IPS-20b (cell line): ENCODE results near the gene RAP1B.
"Not testable (repeated sequence)": the region's sequence is repeated elsewhere in the genome, so short reads cannot be mapped to it uniquely, and the experiment has no call there.

Experiments
- H3K27ac ChIP-seq: one replicate; pipeline ENCODE4 v1.5.1; 2013; ENCODE audit warnings: low read length
- H3K27me3 ChIP-seq: 2 replicates; pipeline ENCODE4 v1.6.1; 2013; ENCODE audit warnings: mild to moderate bottlenecking, low read length, inconsistent platforms; ENCODE audit not compliant: insufficient read depth
- H3K36me3 ChIP-seq: 2 replicates; pipeline ENCODE4 v1.6.1; 2013; ENCODE audit warnings: low read depth, mild to moderate bottlenecking, inconsistent platforms, low read length, moderate library complexity; ENCODE audit not compliant: insufficient read depth
- H3K4me1 ChIP-seq: 2 replicates; pipeline ENCODE4 v1.6.1; 2013; ENCODE audit warnings: mild to moderate bottlenecking, control low read depth, inconsistent platforms, low read length, moderate library complexity; ENCODE audit not compliant: insufficient read depth
- H3K4me3 ChIP-seq: 2 replicates; pipeline ENCODE4 v1.5.1; 2013; ENCODE audit warnings: mild to moderate bottlenecking, low read length, inconsistent platforms
- H3K9ac ChIP-seq: 2 replicates; pipeline ENCODE4 v1.6.1; 2013; ENCODE audit warnings: low read depth, mild to moderate bottlenecking, inconsistent platforms, low read length, moderate library complexity
- H3K9me3 ChIP-seq: 2 replicates; pipeline ENCODE4 v1.6.1; 2013; ENCODE audit warnings: mild to moderate bottlenecking, low read depth, low read length, inconsistent platforms; ENCODE audit not compliant: insufficient read depth

The RAP1B gene

DNA sequence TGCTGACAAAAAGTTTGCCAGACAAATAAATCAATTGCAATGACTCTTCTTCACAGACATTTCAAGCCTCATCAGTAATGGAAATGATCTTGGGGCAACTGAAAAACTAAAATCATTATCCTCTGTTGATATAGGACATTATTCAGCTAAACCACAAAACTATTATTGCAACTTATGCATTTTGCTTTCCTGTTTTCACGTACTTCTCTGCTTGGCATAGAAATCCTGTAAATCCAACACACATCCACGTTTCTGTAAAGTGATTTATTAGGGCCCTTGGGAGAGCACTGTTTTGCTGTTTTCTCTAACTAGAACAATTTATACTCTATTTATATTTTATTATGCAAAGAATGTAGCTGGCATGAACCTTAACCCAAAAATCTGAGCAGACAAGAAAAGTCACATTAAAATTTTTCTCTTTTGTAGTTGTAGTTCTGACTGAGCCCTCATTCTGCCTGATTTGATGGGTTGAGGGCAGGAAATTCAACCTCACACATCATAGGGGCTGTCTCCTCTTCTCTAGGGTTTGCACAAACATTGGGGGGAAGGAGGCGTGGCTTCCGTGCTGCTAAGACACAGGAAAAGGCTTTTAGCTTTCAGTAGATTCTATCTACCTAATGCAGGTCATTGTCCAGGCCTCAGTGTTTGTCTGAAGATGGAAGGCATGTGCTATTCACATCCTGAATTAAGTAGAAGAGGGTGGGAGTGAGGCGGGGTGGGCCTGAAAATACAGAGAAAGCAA is 64.6 kb downstream of the RAP1B start:
- Histone ChIP-seq H3K27me3 (no peaks in the 10 kb centered on the region), H3K9me3 (no peaks in the 10 kb centered on the region), H3K27ac (no peak overlapping the region), H3K36me3 (no peaks in the 10 kb centered on the region), H3K9ac (no peak overlapping the region), H3K4me1 (no peaks in the 10 kb centered on the region; the same call in 1 of the 2 replicates), H3K4me3 (no peak overlapping the region)

DNA sequence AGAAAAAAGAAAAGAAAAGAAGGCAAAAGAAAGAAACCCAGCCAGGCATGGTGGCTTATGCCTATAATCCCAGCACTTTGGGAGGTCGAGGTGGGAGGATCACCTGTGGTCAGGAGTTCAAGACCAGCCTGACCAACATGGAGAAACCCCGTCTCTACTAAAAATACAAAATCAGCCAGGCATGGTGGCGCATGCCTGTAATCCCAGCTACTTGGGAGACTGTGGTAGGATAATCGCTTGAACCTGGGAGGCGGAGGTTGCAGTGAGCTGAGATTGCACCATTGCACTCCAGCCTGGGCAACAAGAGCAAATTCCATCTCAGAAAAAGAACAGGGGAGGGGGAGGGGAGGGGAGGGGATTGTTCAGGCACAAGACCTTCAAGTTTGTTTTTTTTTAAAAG is 66.2 kb downstream of the RAP1B start:
- H3K4me3 ChIP-seq, H3K9me3 ChIP-seq, H3K9ac ChIP-seq, H3K27me3 ChIP-seq, H3K27ac ChIP-seq, H3K36me3 ChIP-seq, H3K4me1 ChIP-seq: not testable (repeated sequence)

DNA sequence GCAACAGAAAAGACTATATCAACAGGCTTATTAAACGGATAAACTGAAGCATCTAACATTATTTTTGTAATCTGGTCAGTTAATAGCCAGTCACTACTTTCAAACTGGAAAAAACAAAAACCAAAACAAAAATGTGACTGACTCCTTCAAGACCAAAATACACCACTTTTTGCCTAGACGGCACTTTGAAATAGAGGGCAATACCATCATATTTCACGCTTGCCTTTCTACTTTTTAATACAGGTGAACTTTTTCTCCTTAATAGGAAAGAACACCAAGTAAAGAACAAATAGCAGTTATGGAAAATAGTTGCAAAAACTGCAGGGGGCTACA is 75.5 kb downstream of the RAP1B start:
- peaks cover 19% of the 10 kb centered on the region for H3K36me3 ChIP-seq
- no peaks in the 10 kb centered on the region for H3K27me3 ChIP-seq
- H3K4me3 ChIP-seq, result peak overlapping the region; percentile 87
- peak overlapping the region; percentile 92 for H3K9ac ChIP-seq
- peak overlapping the region; percentile 34 for H3K27ac ChIP-seq
- H3K9me3 ChIP-seq, result no peaks in the 10 kb centered on the region
- peaks cover 16% of the 10 kb centered on the region; the same call in 1 of the 2 replicates for H3K4me1 ChIP-seq

DNA sequence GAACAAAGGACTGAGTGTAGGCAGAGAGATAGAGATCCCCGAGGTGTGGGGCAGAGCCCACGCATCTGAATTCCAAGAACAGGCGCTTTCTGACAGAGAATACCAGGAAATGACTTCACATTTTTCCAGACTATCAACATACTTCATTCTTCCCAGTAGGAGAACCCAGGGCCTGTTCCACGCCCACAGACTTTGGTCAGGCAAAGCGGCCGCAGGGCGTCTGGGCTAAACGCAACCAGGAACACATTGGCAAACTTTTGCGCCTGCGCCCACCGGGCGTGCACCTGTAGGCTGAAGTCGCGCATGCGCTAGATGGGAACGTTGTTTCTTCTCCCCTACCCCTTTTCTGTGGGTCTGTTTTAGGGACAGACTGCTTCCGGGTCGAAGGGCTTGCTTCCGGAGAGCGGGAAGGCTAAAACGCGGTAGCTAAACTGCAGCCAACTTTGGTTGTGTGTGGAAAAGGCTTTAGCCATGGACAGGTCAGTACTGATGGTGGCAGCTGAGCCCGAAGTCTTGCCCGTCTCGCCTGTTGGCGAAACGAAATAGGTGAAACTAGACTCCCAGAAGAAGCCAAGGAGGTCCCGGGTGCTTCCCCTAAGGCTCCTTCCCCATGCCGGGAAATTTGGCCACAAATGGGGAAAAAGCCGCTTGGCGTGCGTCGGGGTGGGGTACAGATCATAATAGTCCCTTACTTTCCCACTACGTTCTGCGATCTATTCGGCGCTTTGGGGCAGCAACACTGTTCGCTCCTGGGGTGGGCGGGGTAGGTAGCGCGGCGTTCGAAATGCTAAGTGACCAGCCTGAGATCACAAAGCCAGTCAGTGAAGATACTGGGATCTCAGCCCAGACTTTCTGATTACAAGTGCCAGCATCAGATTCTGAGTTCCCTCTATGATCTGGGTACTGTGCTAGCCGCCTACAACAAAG is 76.2 kb downstream of the RAP1B start, which contains the start of gene NUP107:
Gene NUP107, plus strand, starts transcription at position 384 of the 927 bp plus-strand sequence. Its CDS starts 88 bp downstream, at position 472.
- Histone ChIP-seq H3K27me3 (no peaks in the 10 kb centered on the region), H3K9me3 (no peaks in the 10 kb centered on the region), H3K27ac (peak within 1 kb of the TSS; percentile 70), H3K4me1 (peaks cover 16% of the 10 kb centered on the region; the same call in 1 of the 2 replicates), H3K4me3 (peak within 1 kb of the TSS; percentile 87), H3K9ac (peak within 1 kb of the TSS; percentile 92), H3K36me3 (peaks cover 26% of the 10 kb centered on the region)

DNA sequence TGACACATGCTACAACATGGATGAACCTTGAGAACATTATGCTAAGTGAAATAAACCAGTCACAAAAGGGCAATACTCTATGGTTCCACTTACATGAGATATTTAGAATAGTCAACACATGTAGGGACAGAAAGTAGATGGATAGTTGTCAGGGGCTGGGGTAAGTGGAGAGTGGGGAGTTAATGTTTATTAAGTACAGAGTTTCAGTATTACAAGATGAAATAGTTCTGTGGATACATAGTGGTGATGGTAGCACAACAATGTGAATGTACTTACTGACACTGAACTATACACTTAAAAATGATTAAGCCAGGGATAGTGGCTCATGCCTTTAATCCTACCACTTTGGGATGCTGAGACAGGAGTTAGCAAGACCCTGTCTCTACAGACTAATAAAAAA is 84.8 kb downstream of the RAP1B start:
- Histone ChIP-seq H3K4me1 (no peaks in the 10 kb centered on the region), H3K27me3 (no peaks in the 10 kb centered on the region), H3K9me3 (no peaks in the 10 kb centered on the region), H3K27ac (no peak overlapping the region), H3K36me3 (peaks cover 90% of the 10 kb centered on the region), H3K4me3 (no peak overlapping the region), H3K9ac (no peak overlapping the region)

DNA sequence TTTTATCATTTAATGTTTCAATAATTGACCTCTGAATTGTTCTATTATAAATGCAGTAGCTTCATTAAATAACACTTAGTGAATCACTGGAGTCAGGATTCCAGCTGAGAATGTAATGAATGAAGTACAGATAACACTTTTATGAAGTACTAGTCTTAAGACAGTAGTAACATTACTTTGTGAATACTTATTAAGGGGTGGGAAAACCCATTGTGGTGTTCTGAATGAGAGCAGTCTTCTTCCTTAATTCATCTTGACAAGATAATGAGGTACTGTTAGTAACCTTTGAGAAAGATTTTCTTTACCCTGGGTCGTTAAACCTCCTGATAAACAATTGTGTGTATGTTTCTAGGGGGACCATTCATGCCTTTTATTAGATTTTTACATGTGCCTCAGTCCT is 88.8 kb downstream of the RAP1B start:
- Histone ChIP-seq H3K4me1 (no peaks in the 10 kb centered on the region), H3K9ac (no peak overlapping the region), H3K36me3 (peaks cover 85% of the 10 kb centered on the region), H3K4me3 (no peak overlapping the region), H3K27me3 (no peaks in the 10 kb centered on the region), H3K9me3 (no peaks in the 10 kb centered on the region), H3K27ac (no peak overlapping the region)
